DND-41 (cell line): Measurements from ENCODE around the gene AP1G2.
"Not testable (repeated sequence)": the region's sequence is repeated elsewhere in the genome, so short reads cannot be mapped to it uniquely, and the experiment has no call there.

Experiments
- ATAC-seq: fragments of 200-7000 bp; cut with Tn5 transposase; 3 replicates; pipeline ENCODE4 v1.9.1; 2021; ENCODE audit warnings: low read depth; ENCODE audit not compliant: insufficient read depth
- DNase-seq: peaks from one replicate; pipeline ENCODE4 v3.0.0-alpha.2; 2020
- H2AFZ ChIP-seq: 2 replicates; pipeline ENCODE4 v1.6.0; 2012; ENCODE audit warnings: low read depth, low read length
- H3K27ac ChIP-seq: 2 replicates; pipeline ENCODE4 v1.5.1; 2012; ENCODE audit warnings: low read length, inconsistent platforms
- H3K27me3 ChIP-seq: fragments of 200-600 bp; sonication (generic); 2 replicates; pipeline ENCODE4 v1.6.0; 2012; ENCODE audit warnings: low read length, mild to moderate bottlenecking, inconsistent platforms; ENCODE audit not compliant: insufficient read depth, poor library complexity
- H3K36me3 ChIP-seq: 2 replicates; pipeline ENCODE4 v1.5.1; 2012; ENCODE audit warnings: low read length, inconsistent platforms; ENCODE audit not compliant: insufficient read depth
- H3K4me1 ChIP-seq: 2 replicates; pipeline ENCODE4 v1.5.1; 2012; ENCODE audit warnings: mild to moderate bottlenecking, low read length; ENCODE audit not compliant: insufficient read depth
- H3K4me2 ChIP-seq: 2 replicates; pipeline ENCODE4 v1.6.0; 2012; ENCODE audit warnings: mild to moderate bottlenecking, moderate library complexity, low read length, inconsistent platforms; ENCODE audit not compliant: insufficient read depth
- H3K4me3 ChIP-seq, 2 experiments: fragments of 200-600 bp in 1 of 2; shearing (Covaris generic) in 1 of 2; 2 replicates each; pipeline ENCODE4 v1.5.1; 2012 to 2016; ENCODE audit warnings: inconsistent platforms in 2 of 2, low read length in 2 of 2, mild to moderate bottlenecking in 2 of 2, low read depth in 1 of 2, moderate library complexity in 1 of 2
- H3K79me2 ChIP-seq: 2 replicates; pipeline ENCODE4 v1.6.0; 2012; ENCODE audit warnings: low read length, inconsistent platforms; ENCODE audit not compliant: insufficient read depth
- H3K9ac ChIP-seq: 2 replicates; pipeline ENCODE4 v1.6.0; 2012; ENCODE audit warnings: low read depth, mild to moderate bottlenecking, inconsistent platforms, low read length, moderate library complexity
- H3K9me3 ChIP-seq: 2 replicates; pipeline ENCODE4 v1.5.1; 2012; ENCODE audit warnings: low read length, moderate library complexity, mild to moderate bottlenecking, inconsistent platforms; ENCODE audit not compliant: insufficient read depth, severe bottlenecking
- H4K20me1 ChIP-seq: 2 replicates; pipeline ENCODE4 v1.6.0; 2012; ENCODE audit warnings: low read length; ENCODE audit not compliant: insufficient read depth
- EZH2 ChIP-seq: IDR thresholded peaks from 3 replicates; pipeline ENCODE4 v1.6.1; 2012; ENCODE audit warnings: borderline replicate concordance, low read depth, mild to moderate bottlenecking, moderate library complexity, low read length, inconsistent platforms; ENCODE audit not compliant: severe bottlenecking
- TF ChIP-seq, protein P1 (sequence below): IDR thresholded peaks from 2 replicates; pipeline ENCODE4 v1.5.1; 2012; ENCODE audit warnings: borderline replicate concordance, low read length, moderate library complexity, mild to moderate bottlenecking; ENCODE audit not compliant: poor library complexity, severe bottlenecking; ENCODE audit errors: extremely low read depth

AP1G2 gene

DNA sequence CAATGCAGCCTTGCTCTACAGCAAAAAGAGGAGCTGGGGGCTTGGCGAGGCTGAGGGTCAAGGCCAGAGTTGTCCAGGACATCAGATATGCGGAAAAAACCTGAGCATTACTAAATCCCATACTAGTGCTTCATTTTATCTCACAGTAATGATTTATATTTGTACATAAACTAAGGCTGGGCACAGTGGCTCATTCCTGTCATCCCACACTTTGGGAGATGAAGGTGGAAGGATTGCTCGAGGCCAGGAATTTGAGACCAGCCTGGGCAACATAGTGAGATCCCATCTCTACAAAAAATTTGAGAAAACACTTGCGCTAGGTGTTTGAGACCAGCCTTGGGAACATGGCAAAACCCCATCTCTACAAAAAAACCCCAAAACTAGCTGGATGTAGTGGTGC, 22.6 kb upstream of the AP1G2 start:
- no peak for DNase-seq
- Histone ChIP-seq H3K4me1 (peaks cover 5% of the 10 kb centered on the region; the same call in 1 of the 2 replicates), H3K79me2 (no peaks in the 10 kb centered on the region), H3K36me3 (no peaks in the 10 kb centered on the region), H3K9me3 (no peaks in the 10 kb centered on the region), H3K4me2 (no peak overlapping the region), H4K20me1 (no peaks in the 10 kb centered on the region), H3K27ac (no peak overlapping the region), H3K27me3 (no peaks in the 10 kb centered on the region), H2AFZ (no peak overlapping the region), H3K4me3 (no peak overlapping the region), H3K9ac (no peak overlapping the region)
- no peak for ATAC-seq
- TF ChIP-seq EZH2, result no peak
- TF ChIP-seq, protein P1, sequence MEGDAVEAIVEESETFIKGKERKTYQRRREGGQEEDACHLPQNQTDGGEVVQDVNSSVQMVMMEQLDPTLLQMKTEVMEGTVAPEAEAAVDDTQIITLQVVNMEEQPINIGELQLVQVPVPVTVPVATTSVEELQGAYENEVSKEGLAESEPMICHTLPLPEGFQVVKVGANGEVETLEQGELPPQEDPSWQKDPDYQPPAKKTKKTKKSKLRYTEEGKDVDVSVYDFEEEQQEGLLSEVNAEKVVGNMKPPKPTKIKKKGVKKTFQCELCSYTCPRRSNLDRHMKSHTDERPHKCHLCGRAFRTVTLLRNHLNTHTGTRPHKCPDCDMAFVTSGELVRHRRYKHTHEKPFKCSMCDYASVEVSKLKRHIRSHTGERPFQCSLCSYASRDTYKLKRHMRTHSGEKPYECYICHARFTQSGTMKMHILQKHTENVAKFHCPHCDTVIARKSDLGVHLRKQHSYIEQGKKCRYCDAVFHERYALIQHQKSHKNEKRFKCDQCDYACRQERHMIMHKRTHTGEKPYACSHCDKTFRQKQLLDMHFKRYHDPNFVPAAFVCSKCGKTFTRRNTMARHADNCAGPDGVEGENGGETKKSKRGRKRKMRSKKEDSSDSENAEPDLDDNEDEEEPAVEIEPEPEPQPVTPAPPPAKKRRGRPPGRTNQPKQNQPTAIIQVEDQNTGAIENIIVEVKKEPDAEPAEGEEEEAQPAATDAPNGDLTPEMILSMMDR, result no peak

- no peaks in the 10 kb centered on the region for H3K9me3 ChIP-seq
- no peak overlapping the region for H3K27ac ChIP-seq
- ATAC-seq (no peak), DNase-seq (no peak)
- no peak overlapping the region for H3K4me2 ChIP-seq
- no peak for TF ChIP-seq EZH2
- TF ChIP-seq, protein P1, result no peak
- no peaks in the 10 kb centered on the region for H3K27me3 ChIP-seq
- peaks cover 5% of the 10 kb centered on the region; the same call in 1 of the 2 replicates for H3K4me1 ChIP-seq
- H3K4me3 ChIP-seq, result no peak overlapping the region
- H3K9ac ChIP-seq, result no peak overlapping the region
- H3K36me3 ChIP-seq, result no peaks in the 10 kb centered on the region
- no peaks in the 10 kb centered on the region for H4K20me1 ChIP-seq
- no peaks in the 10 kb centered on the region for H3K79me2 ChIP-seq
- H2AFZ ChIP-seq, result no peak overlapping the region
Measured at GRCh38 chr14:23589606-23590005, 22.0 kb upstream of the AP1G2 start.

DNA sequence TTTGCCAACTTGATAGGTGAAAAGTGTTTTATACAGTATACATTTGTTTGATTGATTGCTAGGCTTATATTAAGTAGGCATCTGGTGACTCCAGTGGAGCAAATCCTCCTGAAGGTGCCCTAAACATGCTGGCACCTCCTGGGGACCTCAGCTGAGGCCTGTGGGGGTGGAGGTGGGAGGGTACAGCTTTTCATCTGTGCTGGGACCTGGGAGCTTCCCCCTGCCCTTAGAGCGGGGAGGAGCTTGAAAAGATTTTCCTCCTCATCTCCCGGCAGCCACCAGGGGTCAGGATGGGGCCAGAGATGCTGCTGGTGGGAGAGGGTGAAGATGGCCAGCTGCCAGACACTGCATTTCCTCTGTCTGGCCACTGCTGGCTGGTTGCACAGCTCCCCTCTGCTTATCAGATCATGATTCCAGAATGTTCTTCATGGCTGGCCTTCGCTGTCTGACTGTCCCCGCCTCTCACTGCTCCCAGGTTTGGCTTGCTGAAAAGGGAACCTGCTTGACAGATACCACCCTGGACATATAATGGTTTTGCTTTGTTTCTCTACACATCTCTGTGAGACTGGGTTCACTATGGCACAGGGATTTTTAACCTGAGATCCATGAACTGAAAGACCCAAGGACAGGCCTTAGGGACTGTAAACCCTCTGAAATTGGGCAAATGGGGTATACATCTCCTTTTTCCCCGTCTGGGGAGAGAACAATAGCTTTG, 21.4 kb upstream of the AP1G2 start:
- Histone ChIP-seq H2AFZ (no peak overlapping the region), H4K20me1 (no peaks in the 10 kb centered on the region), H3K4me2 (no peak overlapping the region), H3K27ac (no peak overlapping the region), H3K9ac (no peak overlapping the region), H3K36me3 (no peaks in the 10 kb centered on the region), H3K4me3 (no peak overlapping the region), H3K79me2 (no peaks in the 10 kb centered on the region), H3K4me1 (peaks cover 5% of the 10 kb centered on the region; the same call in 1 of the 2 replicates), H3K9me3 (no peaks in the 10 kb centered on the region), H3K27me3 (no peaks in the 10 kb centered on the region)
- DNase-seq (peak; percentile 80), ATAC-seq (peak; percentile 98)
- TF ChIP-seq, protein P1, result peak; percentile 90
- no peak for TF ChIP-seq EZH2

DNA sequence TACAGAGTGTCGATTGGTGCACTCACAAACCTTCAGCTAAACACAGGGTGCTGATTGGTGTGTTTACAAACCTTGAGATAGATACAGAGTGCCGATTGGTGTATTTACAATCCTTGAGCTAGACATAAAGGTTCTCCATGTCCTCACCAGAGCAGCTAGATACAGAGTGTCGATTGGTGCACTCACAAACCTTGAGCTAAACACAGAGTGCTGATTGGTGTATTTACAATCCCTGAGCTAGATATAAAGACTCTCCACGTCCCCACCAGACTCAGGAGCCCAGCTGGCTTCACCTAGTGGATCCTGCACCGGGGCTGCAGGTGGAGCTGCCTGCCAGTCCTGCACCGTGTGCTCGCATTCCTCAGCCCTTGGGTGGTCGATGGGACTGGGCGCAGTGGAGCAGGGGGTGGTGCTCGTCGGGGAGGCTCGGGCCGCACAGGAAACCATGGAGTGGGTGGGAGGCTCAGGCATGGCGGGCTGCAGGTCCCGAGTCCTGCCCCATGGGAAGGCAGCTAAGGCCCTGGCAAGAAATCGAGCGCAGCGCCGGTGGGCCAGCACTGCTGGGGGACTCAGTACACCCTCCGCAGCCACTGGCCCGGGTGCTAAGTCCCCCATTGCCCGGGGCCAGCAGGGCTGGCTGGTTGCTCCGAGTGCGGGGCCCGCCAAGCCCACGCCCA, 17.1 kb upstream of the AP1G2 start:
- not testable (repeated sequence) for ATAC-seq, H3K9me3 ChIP-seq, H3K27me3 ChIP-seq, H3K4me3 ChIP-seq, H4K20me1 ChIP-seq, H3K36me3 ChIP-seq, H3K27ac ChIP-seq, H2AFZ ChIP-seq, DNase-seq, H3K79me2 ChIP-seq, H3K9ac ChIP-seq, H3K4me1 ChIP-seq, H3K4me2 ChIP-seq

GRCh38 chr14:23583761-23584526, 16.4 kb upstream of the AP1G2 start:
- H3K36me3 ChIP-seq, H3K9me3 ChIP-seq, H3K9ac ChIP-seq, H3K4me3 ChIP-seq, H3K27me3 ChIP-seq, H2AFZ ChIP-seq, H4K20me1 ChIP-seq, H3K79me2 ChIP-seq, H3K4me1 ChIP-seq, DNase-seq, H3K27ac ChIP-seq, H3K4me2 ChIP-seq, ATAC-seq: not testable (repeated sequence)
